ENCODE measurements around the gene TARM1.

DNA sequence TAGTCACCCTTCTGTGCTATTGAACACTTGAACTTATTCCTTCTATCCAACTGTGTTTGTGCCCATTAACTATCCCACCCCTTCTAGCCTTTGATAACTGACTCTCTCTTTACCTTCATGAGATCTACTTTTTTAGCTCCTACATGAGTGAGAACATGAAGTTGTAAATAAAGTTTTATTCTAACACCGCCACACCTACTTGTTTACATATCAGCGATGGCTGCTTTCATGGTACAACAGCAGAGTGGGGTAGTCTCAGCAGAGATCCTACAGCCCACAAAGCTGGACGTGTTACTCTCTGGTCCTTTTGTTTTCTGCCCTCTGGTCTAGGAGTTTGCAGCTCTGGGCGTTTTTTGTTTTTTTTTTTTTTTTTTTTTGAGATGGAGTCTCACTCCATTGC is 41.2 kb downstream of the TARM1 start:
- TF ChIP-seq CTCF (IDR thresholded peaks at IDR 0.05): no peak
- TF ChIP-seq POLR2A (IDR thresholded peaks at IDR 0.05): no peak

Measured in heart left ventricle (tissue), 13 donors.